ENCODE measurements around the gene MSL3. TPM values are rescaled to one million over a fixed set of nuclear protein-coding genes. Genes with fewer than 3 reads are reported as not detected.

The MSL3 gene
- total and polyA plus RNA-seq, 2 donors (not counting 3 experiments of a cell fraction or from before 2014, with no cell fraction given) = 54.2 to 58.7 TPM

- no peaks in the 10 kb centered on the region for H3K9me1 ChIP-seq (replicated peaks; ENCODE audit: control insufficient read depth, extremely low read depth, insufficient read depth, low read length)
- TF ChIP-seq FOS (IDR thresholded peaks at IDR 0.05; ENCODE audit: borderline replicate concordance, insufficient read depth, low read length) (no peak), EZH2 (IDR thresholded peaks at IDR 0.05; ENCODE audit: borderline replicate concordance, low read depth, low read length, severe bottlenecking) (no peak), POLR2A (IDR thresholded peaks at IDR 0.05; ENCODE audit: low read depth, low read length) (no peak), MYC (IDR thresholded peaks at IDR 0.05; ENCODE audit: low read depth, low read length) (no peak), POLR2AphosphoS5 (IDR thresholded peaks at IDR 0.05; ENCODE audit: insufficient read depth, low read depth, low read length) (no peak), JUN (IDR thresholded peaks at IDR 0.05; ENCODE audit: borderline replicate concordance, insufficient read depth, insufficient read length, low read depth) (no peak), MAX (IDR thresholded peaks at IDR 0.05; ENCODE audit: insufficient read depth, insufficient read length) (no peak), GATA2 (IDR thresholded peaks at IDR 0.05; ENCODE audit: insufficient read depth, insufficient read length, low read depth, low read length) (no peak), CTCF (IDR thresholded peaks at IDR 0.05; ENCODE audit: extremely low read depth in 1 of 2, insufficient read depth in 1 of 2, low read depth in 1 of 2, low read length in 2 of 2) (no peak)
- no peak overlapping the region for H3K9ac ChIP-seq (replicated peaks; ENCODE audit: extremely low read depth, insufficient read depth, low read length)
- no peaks in the 10 kb centered on the region for H3K9me3 ChIP-seq (replicated peaks; ENCODE audit: control insufficient read depth, insufficient read depth, low read length)
- no peak overlapping the region for H2AFZ ChIP-seq (ENCODE audit: low read depth, low read length)
- no peaks in the 10 kb centered on the region for H4K20me1 ChIP-seq (replicated peaks; ENCODE audit: control insufficient read depth, extremely low read depth, insufficient read depth, low read length)
- DNase-seq (ENCODE audit: low read depth, low spot score) (no peak), FAIRE-seq (no peak)
- no peak overlapping the region for H3K4me2 ChIP-seq (ENCODE audit: insufficient read depth, low read length)
- H3K4me3 ChIP-seq (replicated peaks in 1 of 3; ENCODE audit: insufficient read depth in 1 of 3, low read depth in 1 of 3, low read length in 3 of 3) = no peak overlapping the region
- H3K79me2 ChIP-seq (ENCODE audit: control insufficient read depth, insufficient read depth, low read length) = no peaks in the 10 kb centered on the region
- H3K36me3 ChIP-seq (ENCODE audit: control insufficient read depth in 2 of 2, extremely low read depth in 1 of 2, insufficient read depth in 2 of 2, low read length in 2 of 2) = no peaks in the 10 kb centered on the region
- peaks cover 4 to 11% of the 10 kb centered on the region in 2 experiments for H3K27me3 ChIP-seq (ENCODE audit: control insufficient read depth in 2 of 2, insufficient read depth in 2 of 2, low read length in 2 of 2)
- dilution Hi-C loops (cut with MboI; ENCODE audit: extremely low pct_ligation_motif_present, low sequenced_read_pairs) (no loop called here), intact Hi-C loops (cut with micrococcal nuclease) (no loop called here)
- POLR2A ChIA-PET = no interaction called here
- no peaks in the 10 kb centered on the region for H3K4me1 ChIP-seq (ENCODE audit: control insufficient read depth, extremely low read depth, insufficient read depth, low read length)
- no TSS peak for BruUV-seq (replicated peaks)
- CTCF ChIA-PET = no interaction called here
- H3K27ac ChIP-seq (ENCODE audit: insufficient read depth, low read depth, low read length) = no peak overlapping the region
These were observed 6.8 kb upstream of the MSL3 start for GRCh38 chrX:11751261-11751660.

Data from endothelial cell of umbilical vein (primary cell).